Osteoblast (primary cell): ENCODE measurements around the gene DUSP1. TPM values are rescaled to one million over a fixed set of nuclear protein-coding genes. Genes with fewer than 3 reads are reported as not detected.
A peak's percentile ranks its signal among the peaks of the same experiment; 100 is the strongest.

Source experiments
- DNase-seq: peaks from one replicate; pipeline ENCODE4 v3.0.0; 2011; ENCODE audit warnings: low spot score, mixed read lengths; ENCODE audit not compliant: insufficient read length; ENCODE audit errors: missing footprints
- H2AFZ ChIP-seq: 2 replicates; pipeline ENCODE4 v1.6.0; 2011; ENCODE audit warnings: mild to moderate bottlenecking, low read length
- H3K27ac ChIP-seq: 2 replicates; pipeline ENCODE4 v1.5.1; 2011; ENCODE audit warnings: mild to moderate bottlenecking, low read depth, low read length, moderate library complexity
- H3K27me3 ChIP-seq: 2 replicates; pipeline ENCODE4 v1.6.0; 2012; ENCODE audit warnings: mild to moderate bottlenecking, control low read depth, inconsistent platforms, low read length, moderate library complexity; ENCODE audit not compliant: insufficient read depth
- H3K36me3 ChIP-seq: 2 replicates; pipeline ENCODE4 v1.5.1; 2011; ENCODE audit warnings: mild to moderate bottlenecking, low read length, control low read depth, moderate library complexity; ENCODE audit not compliant: insufficient read depth
- H3K4me1 ChIP-seq: 2 replicates; pipeline ENCODE4 v1.5.1; 2011; ENCODE audit warnings: mild to moderate bottlenecking, low read length, control low read depth, moderate library complexity; ENCODE audit not compliant: insufficient read depth
- H3K4me2 ChIP-seq: 2 replicates; pipeline ENCODE4 v1.6.0; 2011; ENCODE audit warnings: mild to moderate bottlenecking, low read length; ENCODE audit not compliant: insufficient read depth
- H3K4me3 ChIP-seq: fragments of 200-600 bp; sonication (generic); 3 replicates; pipeline ENCODE4 v1.5.1; 2012; ENCODE audit warnings: mild to moderate bottlenecking, low read length, inconsistent platforms; ENCODE audit not compliant: insufficient read depth
- H3K79me2 ChIP-seq: 2 replicates; pipeline ENCODE4 v1.6.0; 2012; ENCODE audit warnings: mild to moderate bottlenecking, low read length, control low read depth, inconsistent platforms; ENCODE audit not compliant: insufficient read depth
- H3K9me3 ChIP-seq: 2 replicates; pipeline ENCODE4 v1.5.1; 2011; ENCODE audit warnings: low read depth, low read length, control low read depth
- H4K20me1 ChIP-seq: 2 replicates; pipeline ENCODE4 v1.6.0; 2012; ENCODE audit warnings: mild to moderate bottlenecking, low read length, control low read depth; ENCODE audit not compliant: insufficient read depth
- CTCF ChIP-seq: IDR thresholded peaks from 2 replicates; pipeline ENCODE4 v1.5.1; 2011; ENCODE audit warnings: mild to moderate bottlenecking, low read depth, low read length, moderate library complexity; ENCODE audit errors: extremely low read depth
- total RNA-seq: library from RNA; depleted of rRNA; stranded (reverse); fragments of >200 nt; gene quantifications from 2 replicates; pipeline ENCODE4 v1.2.3, GENCODE V29; 2012

DUSP1 gene
- total RNA-seq, 1 donor, result 74.6 TPM

GRCh38 chr5:172762214-172763119, 8.5 kb downstream of the DUSP1 start:
- Histone ChIP-seq H3K27me3 (no peaks in the 10 kb centered on the region), H3K79me2 (peaks cover 1% of the 10 kb centered on the region), H2AFZ (no peak overlapping the region), H3K4me1 (peaks cover 19% of the 10 kb centered on the region), H3K4me2 (no peak overlapping the region), H3K27ac (no peak overlapping the region), H3K36me3 (peaks cover 2% of the 10 kb centered on the region), H3K4me3 (no peak overlapping the region), H3K9me3 (no peaks in the 10 kb centered on the region), H4K20me1 (no peaks in the 10 kb centered on the region)
- no peak for TF ChIP-seq CTCF
- DNase-seq, result no peak

DNA sequence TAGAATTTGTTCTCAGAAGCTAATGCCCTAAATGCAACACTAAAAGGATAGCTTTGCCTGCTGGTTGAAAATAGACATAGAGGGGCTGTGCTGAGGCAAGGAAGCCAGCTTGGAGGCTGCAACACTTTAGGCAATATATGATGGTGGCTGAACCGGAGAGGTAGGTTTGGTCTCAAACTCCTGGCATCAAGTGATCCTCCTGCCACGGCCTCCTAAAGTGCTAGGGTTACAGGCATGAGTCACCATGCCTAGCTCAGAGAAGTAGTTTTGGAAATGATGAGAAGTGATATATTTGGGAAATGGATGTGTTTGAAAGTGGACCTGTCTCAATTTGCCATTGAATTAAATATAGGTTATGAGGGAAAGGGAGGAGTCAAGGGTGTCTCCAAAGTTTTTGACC, 10.0 kb downstream of the DUSP1 start:
- Histone ChIP-seq H3K9me3 (no peaks in the 10 kb centered on the region), H4K20me1 (no peaks in the 10 kb centered on the region), H3K4me2 (no peak overlapping the region), H3K27ac (no peak overlapping the region), H3K79me2 (no peaks in the 10 kb centered on the region), H3K4me1 (peaks cover 17% of the 10 kb centered on the region), H2AFZ (no peak overlapping the region), H3K4me3 (no peak overlapping the region), H3K27me3 (no peaks in the 10 kb centered on the region), H3K36me3 (no peaks in the 10 kb centered on the region)
- DNase-seq, result no peak
- no peak for TF ChIP-seq CTCF

GRCh38 chr5:172760136-172760535, 10.9 kb downstream of the DUSP1 start:
- Histone ChIP-seq H2AFZ (no peak overlapping the region), H3K36me3 (no peaks in the 10 kb centered on the region), H3K9me3 (no peaks in the 10 kb centered on the region), H3K4me1 (peaks cover 13% of the 10 kb centered on the region), H3K4me2 (no peak overlapping the region), H3K79me2 (no peaks in the 10 kb centered on the region), H4K20me1 (no peaks in the 10 kb centered on the region), H3K27ac (no peak overlapping the region), H3K27me3 (no peaks in the 10 kb centered on the region), H3K4me3 (no peak overlapping the region)
- no peak for TF ChIP-seq CTCF
- DNase-seq, result no peak

DNA sequence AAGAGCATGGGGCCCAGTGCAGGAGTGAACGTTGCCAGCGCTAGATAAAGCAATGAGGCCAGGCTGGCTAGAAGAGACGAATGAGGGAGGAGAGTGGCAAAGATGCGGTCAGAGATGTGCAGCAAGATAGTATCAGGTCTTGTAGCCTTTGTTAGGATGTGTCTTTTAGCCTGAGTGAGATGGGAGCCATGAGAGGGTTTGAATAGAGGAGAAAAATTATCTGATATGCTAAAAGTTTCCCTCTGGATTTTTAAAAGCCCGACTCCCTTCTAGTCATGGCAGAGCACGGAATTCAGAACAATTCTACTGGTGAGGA, 12.2 kb downstream of the DUSP1 start:
- Histone ChIP-seq H3K27ac (peak overlapping the region; percentile 92), H2AFZ (no peak overlapping the region), H3K9me3 (no peaks in the 10 kb centered on the region), H3K36me3 (no peaks in the 10 kb centered on the region), H3K79me2 (no peaks in the 10 kb centered on the region), H3K4me2 (peak overlapping the region; percentile 80), H4K20me1 (no peaks in the 10 kb centered on the region), H3K27me3 (no peaks in the 10 kb centered on the region), H3K4me3 (no peak overlapping the region), H3K4me1 (peaks cover 13% of the 10 kb centered on the region)
- DNase-seq, result no peak
- no peak for TF ChIP-seq CTCF
